Measurements from ENCODE around the gene ETFA. TPM values are rescaled to one million over a fixed set of nuclear protein-coding genes. Genes with fewer than 3 reads are reported as not detected.
"Not testable (repeated sequence)": the region's sequence is repeated elsewhere in the genome, so short reads cannot be mapped to it uniquely, and the experiment has no call there.

ETFA gene
- polyA plus RNA-seq, 3 donors from 2014 or later = 146 to 157 (median 157) TPM

DNA sequence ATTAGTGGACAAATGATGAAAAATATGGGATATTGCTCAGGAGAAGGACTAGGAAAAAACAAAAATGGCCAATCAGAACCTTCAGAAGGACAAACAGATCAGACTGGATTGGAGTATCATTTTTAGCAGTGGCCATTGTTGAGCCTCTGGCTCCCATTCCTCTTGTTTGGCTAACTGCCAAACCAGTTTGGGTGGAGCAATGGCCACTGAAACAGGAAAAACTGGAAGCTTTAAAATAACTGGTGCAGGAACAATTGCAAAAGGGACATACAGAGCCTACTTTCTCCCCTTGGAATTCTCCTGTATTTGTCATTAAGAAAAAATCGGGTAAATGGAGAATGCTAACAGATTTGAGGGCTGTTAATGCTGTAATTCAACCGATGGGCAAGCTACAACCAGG, 45.5 kb downstream of the ETFA start:
- not testable (repeated sequence) for H3K4me1 Mint-ChIP-seq; H3K4me3 Mint-ChIP-seq; H3K27ac Mint-ChIP-seq; DNase-seq; H3K27me3 Mint-ChIP-seq (ENCODE audit: low read depth in 3 of 3)
- H3K9me3 Mint-ChIP-seq = peaks cover 8 to 30% (median 20%) of the 10 kb centered on the region in 6 donors
- peaks cover 67 to 87% (median 76%) of the 10 kb centered on the region in 3 donors for H3K36me3 Mint-ChIP-seq

- DNase-seq = no peak
- no peaks in the 10 kb centered on the region for H3K4me1 Mint-ChIP-seq
- no peaks in the 10 kb centered on the region for H3K27me3 Mint-ChIP-seq (ENCODE audit: low read depth in 3 of 3)
- no peak overlapping the region for H3K27ac Mint-ChIP-seq
- no peak overlapping the region for H3K4me3 Mint-ChIP-seq
- peaks cover 6 to 30% (median 20%) of the 10 kb centered on the region in 6 donors for H3K9me3 Mint-ChIP-seq
- H3K36me3 Mint-ChIP-seq = peaks cover 45 to 62% (median 46%) of the 10 kb centered on the region in 3 donors
These were observed 50.9 kb downstream of the ETFA start for GRCh38 chr15:76260246-76260938.

- no peaks in the 10 kb centered on the region for H3K27me3 Mint-ChIP-seq (ENCODE audit: low read depth in 3 of 3)
- peaks cover 6 to 26% (median 20%) of the 10 kb centered on the region in 6 donors for H3K9me3 Mint-ChIP-seq
- no peak overlapping the region for H3K4me3 Mint-ChIP-seq
- no peak for DNase-seq
- H3K4me1 Mint-ChIP-seq = no peaks in the 10 kb centered on the region
- H3K27ac Mint-ChIP-seq = no peak overlapping the region
- peaks cover 35 to 52% (median 36%) of the 10 kb centered on the region in 3 donors for H3K36me3 Mint-ChIP-seq
These were observed 51.9 kb downstream of the ETFA start for GRCh38 chr15:76259392-76259791.

DNA sequence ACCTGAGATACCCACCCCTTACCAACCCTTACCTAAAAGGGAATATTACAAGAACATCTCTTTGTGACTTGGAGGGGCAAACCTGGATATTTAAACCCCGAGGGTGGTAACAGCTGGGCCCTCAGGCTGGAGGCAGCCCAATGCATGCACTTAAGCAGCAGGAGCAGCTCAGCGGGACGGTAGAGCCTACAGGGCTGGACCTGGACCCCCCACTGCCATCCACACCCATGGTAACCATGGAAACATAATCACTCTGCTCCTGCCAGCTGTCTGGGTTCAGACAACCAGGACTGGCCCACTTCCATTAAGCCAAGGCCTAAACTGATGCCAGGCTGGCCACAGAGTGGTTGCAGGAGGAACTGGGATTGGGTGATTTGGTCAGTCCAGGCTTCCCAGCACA, 52.8 kb downstream of the ETFA start:
- no peak for DNase-seq
- H3K27ac Mint-ChIP-seq = no peak overlapping the region
- no peak overlapping the region for H3K4me3 Mint-ChIP-seq
- no peaks in the 10 kb centered on the region for H3K27me3 Mint-ChIP-seq (ENCODE audit: low read depth in 3 of 3)
- H3K9me3 Mint-ChIP-seq = peaks cover 6 to 17% (median 14%) of the 10 kb centered on the region in 6 donors
- peaks cover 25 to 46% (median 27%) of the 10 kb centered on the region in 3 donors for H3K36me3 Mint-ChIP-seq
- no peaks in the 10 kb centered on the region for H3K4me1 Mint-ChIP-seq

DNA sequence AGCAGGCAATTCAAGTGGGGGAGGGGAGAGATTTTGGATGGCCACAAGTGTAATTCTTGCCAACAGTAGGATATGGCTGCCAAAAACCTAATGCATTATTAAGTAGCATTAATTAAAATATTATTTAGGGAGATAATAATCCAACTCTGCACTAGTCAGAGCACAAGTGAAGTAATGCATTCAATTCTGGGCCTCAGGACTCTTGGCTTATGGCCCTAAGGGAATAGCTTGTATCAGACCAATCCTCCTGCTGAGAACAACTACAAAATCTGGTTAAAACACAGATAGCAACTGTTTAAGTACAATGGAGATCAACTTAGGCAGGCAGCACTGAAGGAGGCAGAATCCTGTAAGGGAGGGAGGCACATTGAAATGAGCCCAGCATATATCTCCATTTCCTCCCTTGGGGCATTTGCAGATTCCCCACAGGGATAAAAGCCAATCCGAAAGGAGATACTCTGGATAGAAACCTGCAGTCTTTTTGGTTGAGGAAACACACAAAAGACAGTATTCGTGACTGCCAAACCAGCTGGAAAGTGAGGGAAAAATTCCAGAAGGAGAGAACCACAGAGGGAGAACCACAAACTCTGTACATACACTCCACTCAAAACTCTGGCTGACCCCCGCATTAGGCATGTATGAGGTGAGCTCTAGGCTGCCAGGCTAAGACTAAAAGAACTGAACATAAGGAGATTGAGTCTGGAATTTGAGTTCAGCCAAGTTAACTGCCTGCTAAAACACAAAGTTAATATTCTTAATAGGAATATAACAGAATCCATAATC, 57.4 kb downstream of the ETFA start:
- H3K4me1 Mint-ChIP-seq = peaks cover 0 to 2% of the 10 kb centered on the region in 2 donors
- H3K9me3 Mint-ChIP-seq = no peaks in the 10 kb centered on the region
- DNase-seq = no peak
- H3K4me3 Mint-ChIP-seq = no peak overlapping the region
- peaks cover 0 to 10% (median 0%) of the 10 kb centered on the region in 3 donors for H3K36me3 Mint-ChIP-seq
- H3K27ac Mint-ChIP-seq = no peak overlapping the region
- H3K27me3 Mint-ChIP-seq (ENCODE audit: low read depth in 3 of 3) = no peaks in the 10 kb centered on the region

- H3K9me3 Mint-ChIP-seq = no peaks in the 10 kb centered on the region
- no peak for DNase-seq
- peak overlapping the region in 1 of 6 donors; percentile 32 for H3K27ac Mint-ChIP-seq
- H3K27me3 Mint-ChIP-seq (ENCODE audit: low read depth in 3 of 3) = no peaks in the 10 kb centered on the region
- no peak overlapping the region for H3K4me3 Mint-ChIP-seq
- H3K4me1 Mint-ChIP-seq = peaks cover 0 to 2% of the 10 kb centered on the region in 2 donors
- H3K36me3 Mint-ChIP-seq = peaks cover 0 to 6% (median 4%) of the 10 kb centered on the region in 3 donors
These were observed 59.0 kb downstream of the ETFA start for GRCh38 chr15:76252249-76252648.

DNA sequence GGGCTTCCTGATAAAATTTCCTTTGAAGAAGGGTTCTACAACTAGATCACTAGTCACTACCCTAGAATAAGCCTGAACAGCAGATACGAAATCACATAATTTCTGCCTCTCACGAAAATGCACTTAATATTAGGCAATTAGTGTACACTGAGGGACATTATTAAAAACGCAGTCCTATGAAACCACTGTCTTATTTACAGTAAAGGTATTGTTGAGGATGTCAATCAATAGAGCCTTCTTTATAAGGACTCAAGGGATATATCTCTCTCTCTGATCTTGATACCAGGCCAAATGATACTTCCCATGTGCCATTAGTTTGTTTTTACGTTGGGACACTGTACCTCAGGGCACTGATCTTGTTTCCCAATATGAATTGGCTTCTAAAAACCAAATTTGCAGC, 59.6 kb downstream of the ETFA start:
- no peak overlapping the region for H3K27ac Mint-ChIP-seq
- peaks cover 0 to 2% of the 10 kb centered on the region in 2 donors for H3K4me1 Mint-ChIP-seq
- H3K4me3 Mint-ChIP-seq = no peak overlapping the region
- H3K36me3 Mint-ChIP-seq = peaks cover 0 to 4% (median 3%) of the 10 kb centered on the region in 3 donors
- no peak for DNase-seq
- no peaks in the 10 kb centered on the region for H3K9me3 Mint-ChIP-seq
- no peaks in the 10 kb centered on the region for H3K27me3 Mint-ChIP-seq (ENCODE audit: low read depth in 3 of 3)

DNA sequence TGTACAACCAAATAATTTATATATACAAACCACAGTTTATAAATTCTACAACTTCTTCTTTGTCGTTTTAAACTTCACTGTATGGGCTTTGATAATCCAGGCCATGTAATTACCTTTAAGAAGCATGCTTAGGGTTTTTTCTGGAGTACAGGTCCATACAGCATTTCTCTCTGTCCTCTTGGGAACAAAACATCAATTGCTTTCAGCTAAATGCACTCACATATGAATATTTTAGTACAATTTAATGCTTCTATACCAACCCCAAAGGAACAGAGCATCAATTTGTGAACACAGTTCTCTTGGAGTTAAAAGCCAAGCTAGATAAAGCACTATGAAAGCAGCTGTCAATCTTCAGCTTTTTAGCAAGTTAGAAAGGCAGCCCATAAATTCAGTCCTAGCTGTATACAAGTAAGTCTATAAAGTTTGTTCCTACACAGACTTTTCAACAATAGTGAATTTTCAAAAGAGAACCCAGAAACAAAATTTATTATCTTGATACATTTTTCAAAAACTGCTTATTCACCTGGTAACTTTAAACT, 66.1 kb downstream of the ETFA start:
- Mint-ChIP-seq H3K36me3 (peaks cover 5 to 16% (median 6%) of the 10 kb centered on the region in 3 donors), H3K27ac (no peak overlapping the region), H3K4me1 (peaks cover 2 to 4% of the 10 kb centered on the region in 2 donors), H3K4me3 (no peak overlapping the region), H3K27me3 (ENCODE audit: low read depth in 3 of 3) (no peaks in the 10 kb centered on the region), H3K9me3 (no peaks in the 10 kb centered on the region)
- no peak for DNase-seq

DNA sequence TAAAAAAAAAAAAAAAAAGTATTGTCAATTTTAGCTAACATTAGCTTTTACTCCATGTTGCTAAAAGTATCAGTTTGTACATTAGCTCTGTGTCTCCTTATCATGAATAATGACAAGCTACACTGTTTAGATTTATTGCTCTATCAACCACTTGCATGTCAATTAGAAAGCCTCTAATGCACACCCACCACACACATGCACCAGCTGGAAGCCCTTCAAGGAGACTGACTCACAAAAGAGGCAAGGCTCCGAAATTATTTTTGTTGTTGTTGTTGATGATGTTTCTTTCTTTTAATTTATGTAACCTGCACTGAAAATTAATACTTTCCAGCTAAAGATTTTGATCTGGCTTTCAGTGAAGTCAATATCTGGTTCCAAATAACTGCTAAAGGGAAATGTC, 71.5 kb downstream of the ETFA start:
- no peak overlapping the region for H3K4me3 Mint-ChIP-seq
- peaks cover 2 to 4% of the 10 kb centered on the region in 2 donors for H3K4me1 Mint-ChIP-seq
- no peaks in the 10 kb centered on the region for H3K9me3 Mint-ChIP-seq
- no peaks in the 10 kb centered on the region for H3K27me3 Mint-ChIP-seq (ENCODE audit: low read depth in 3 of 3)
- H3K27ac Mint-ChIP-seq = peak overlapping the region in 1 of 6 donors; percentile 46
- DNase-seq = no peak
- H3K36me3 Mint-ChIP-seq = peaks cover 5 to 16% (median 6%) of the 10 kb centered on the region in 3 donors

- no peak overlapping the region for H3K4me3 Mint-ChIP-seq
- no peak overlapping the region for H3K27ac Mint-ChIP-seq
- H3K4me1 Mint-ChIP-seq = no peaks in the 10 kb centered on the region
- no peaks in the 10 kb centered on the region for H3K9me3 Mint-ChIP-seq
- peaks cover 0 to 8% (median 3%) of the 10 kb centered on the region in 3 donors for H3K36me3 Mint-ChIP-seq
- DNase-seq = no peak
- no peaks in the 10 kb centered on the region for H3K27me3 Mint-ChIP-seq (ENCODE audit: low read depth in 3 of 3)
These were observed 74.9 kb downstream of the ETFA start for GRCh38 chr15:76236350-76236749.

DNA sequence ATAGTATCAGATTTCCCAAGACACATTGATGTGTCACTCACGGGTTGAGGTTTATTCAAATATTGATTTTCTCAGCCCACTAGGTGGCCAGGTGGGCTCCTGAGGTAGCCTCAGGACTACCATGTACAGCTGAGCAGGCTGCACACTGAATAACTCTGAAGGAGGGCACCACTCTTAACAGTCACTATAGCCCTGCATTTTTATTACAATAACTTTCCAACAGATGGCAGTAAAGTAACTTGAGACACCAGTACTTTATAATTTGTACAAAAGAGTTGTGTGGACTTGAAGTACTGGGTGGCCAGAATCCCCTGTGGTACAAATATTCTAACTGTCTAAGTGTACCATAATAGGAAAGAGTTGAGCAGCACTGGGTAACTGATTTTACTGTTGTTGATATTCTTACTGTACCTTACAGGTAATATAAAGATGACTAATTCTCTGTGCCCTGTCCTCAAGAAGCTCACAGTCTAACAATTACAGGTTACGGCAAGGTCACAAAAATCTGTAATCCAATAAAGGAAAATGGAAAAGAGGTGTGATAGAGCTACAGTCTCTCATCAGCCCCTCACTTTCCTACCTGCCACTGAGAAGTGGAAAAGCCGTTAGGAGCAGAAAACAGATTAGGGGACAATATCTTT, 76.0 kb downstream of the ETFA start:
- Mint-ChIP-seq H3K9me3 (no peaks in the 10 kb centered on the region), H3K4me1 (no peaks in the 10 kb centered on the region), H3K4me3 (no peak overlapping the region), H3K36me3 (peaks cover 0 to 10% (median 10%) of the 10 kb centered on the region in 3 donors), H3K27me3 (ENCODE audit: low read depth in 3 of 3) (no peaks in the 10 kb centered on the region), H3K27ac (no peak overlapping the region)
- peak; percentile 25 to 44 (median 29) for DNase-seq

DNA sequence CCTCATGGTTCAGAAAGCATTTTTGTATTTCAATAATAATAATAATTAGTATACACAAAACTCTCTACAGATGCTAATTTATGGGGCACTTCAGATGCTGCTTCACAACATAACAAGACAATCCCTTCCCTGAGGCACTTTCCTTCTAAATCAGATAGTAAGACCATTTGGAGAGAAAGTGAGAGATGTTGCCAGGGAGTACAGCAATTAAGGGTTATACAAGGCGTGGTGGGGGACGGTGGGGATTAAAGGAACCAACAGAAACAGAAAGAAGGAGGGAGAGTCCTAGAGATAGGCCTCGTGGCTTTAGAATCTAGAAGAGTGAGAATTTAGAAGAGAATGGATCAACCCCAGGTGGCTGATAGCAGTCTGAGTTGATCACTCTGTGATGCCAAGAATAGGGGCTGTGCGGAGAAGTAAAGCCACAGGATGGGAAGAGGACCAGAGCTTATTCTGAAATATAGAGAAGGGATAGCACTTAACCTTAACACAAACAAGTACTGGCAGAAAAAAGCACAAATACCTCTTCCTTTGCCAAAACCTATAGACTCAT, 76.9 kb downstream of the ETFA start:
- H3K4me3 Mint-ChIP-seq = no peak overlapping the region
- H3K4me1 Mint-ChIP-seq = no peaks in the 10 kb centered on the region
- no peak overlapping the region for H3K27ac Mint-ChIP-seq
- DNase-seq = no peak
- no peaks in the 10 kb centered on the region for H3K9me3 Mint-ChIP-seq
- H3K27me3 Mint-ChIP-seq (ENCODE audit: low read depth in 3 of 3) = no peaks in the 10 kb centered on the region
- peaks cover 0 to 14% (median 4%) of the 10 kb centered on the region in 3 donors for H3K36me3 Mint-ChIP-seq

GRCh38 chr15:76233921-76234320, 77.3 kb downstream of the ETFA start:
- no peak for DNase-seq
- Mint-ChIP-seq H3K4me1 (no peaks in the 10 kb centered on the region), H3K36me3 (peaks cover 3 to 14% (median 4%) of the 10 kb centered on the region in 3 donors), H3K9me3 (no peaks in the 10 kb centered on the region), H3K27me3 (ENCODE audit: low read depth in 3 of 3) (no peaks in the 10 kb centered on the region), H3K27ac (no peak overlapping the region), H3K4me3 (no peak overlapping the region)
